SK-N-SH treated with all-trans-retinoic acid at 6 μM for 48 hours (cell line): ENCODE measurements around the gene MAGEA6.
A peak's percentile ranks its signal among the peaks of the same experiment; 100 is the strongest.

Experiments
- ATAC-seq: fragments of 200-7000 bp; cut with Tn5 transposase; 3 replicates; pipeline ENCODE4 v1.9.1; 2020; ENCODE audit warnings: mild to moderate bottlenecking, moderate library complexity
- ARNTL ChIP-seq: fragments of 450-650 bp; formaldehyde crosslinking; IDR thresholded peaks from 2 replicates; pipeline ENCODE4 v1.5.0; 2020; ENCODE audit warnings: low read depth, mild to moderate bottlenecking, moderate library complexity, borderline replicate concordance
- BACH2 ChIP-seq: fragments of 250-450 bp; sonication (Bioruptor Pico); IDR thresholded peaks from 2 replicates; pipeline ENCODE4 v1.9.0; 2021; ENCODE audit warnings: mild to moderate bottlenecking, borderline replicate concordance
- CSDC2 ChIP-seq: fragments of 250-450 bp; sonication (Bioruptor Pico); IDR thresholded peaks from 2 replicates; pipeline ENCODE4 v1.5.0; 2020; ENCODE audit warnings: mild to moderate bottlenecking, moderate library complexity
- ESRRG ChIP-seq: fragments of 250-450 bp; sonication (Bioruptor Pico); IDR thresholded peaks from 2 replicates; pipeline ENCODE4 v1.6.1; 2021; ENCODE audit warnings: mild to moderate bottlenecking
- GLIS3 ChIP-seq: fragments of 250-450 bp; sonication (Bioruptor Pico); IDR thresholded peaks from 2 replicates; pipeline ENCODE4 v1.5.0; 2020; ENCODE audit warnings: mild to moderate bottlenecking, moderate library complexity
- ISL1 ChIP-seq: fragments of 250-450 bp; sonication (Bioruptor Pico); IDR thresholded peaks from 2 replicates; pipeline ENCODE4 v2.1.2; 2022; ENCODE audit warnings: mild to moderate bottlenecking, moderate library complexity
- OSR1 ChIP-seq: fragments of 250-450 bp; sonication (Bioruptor Pico); IDR thresholded peaks from 2 replicates; pipeline ENCODE4 v1.8.0; 2022; ENCODE audit warnings: moderate library complexity, mild to moderate bottlenecking, inconsistent platforms
- PPARA ChIP-seq: fragments of 250-450 bp; sonication (Bioruptor Pico); IDR thresholded peaks from 2 replicates; pipeline ENCODE4 v1.5.0; 2020; ENCODE audit warnings: mild to moderate bottlenecking, borderline replicate concordance
- RARB ChIP-seq: fragments of 250-450 bp; sonication (Bioruptor Pico); IDR thresholded peaks from 2 replicates; pipeline ENCODE4 v1.8.0; 2021; ENCODE audit warnings: mild to moderate bottlenecking, moderate library complexity
- SNAI2 ChIP-seq: fragments of 250-450 bp; sonication (Bioruptor Pico); IDR thresholded peaks from 2 replicates; pipeline ENCODE4 v1.5.0; 2020; ENCODE audit warnings: mild to moderate bottlenecking, moderate library complexity
- TCF4 ChIP-seq: fragments of 250-450 bp; sonication (Bioruptor Pico); IDR thresholded peaks from 2 replicates; pipeline ENCODE4 v1.8.0; 2021; ENCODE audit warnings: mild to moderate bottlenecking, moderate library complexity, borderline replicate concordance
- TOX ChIP-seq: fragments of 250-450 bp; sonication (Bioruptor Pico); IDR thresholded peaks from 2 replicates; pipeline ENCODE4 v1.8.0; 2021; ENCODE audit warnings: mild to moderate bottlenecking, moderate library complexity, borderline replicate concordance
- ZC3H10 ChIP-seq: fragments of 250-450 bp; sonication (Bioruptor Pico); IDR thresholded peaks from 2 replicates; pipeline ENCODE4 v1.5.1; 2021; ENCODE audit warnings: mild to moderate bottlenecking, moderate library complexity
- ZFP3 ChIP-seq: fragments of 250-450 bp; sonication (Bioruptor Pico); IDR thresholded peaks from 2 replicates; pipeline ENCODE4 v1.5.0; 2020; ENCODE audit warnings: mild to moderate bottlenecking, moderate library complexity
- ZFP30 ChIP-seq: fragments of 450-650 bp; formaldehyde crosslinking; IDR thresholded peaks from 2 replicates; pipeline ENCODE4 v1.5.0; 2022; ENCODE audit warnings: mild to moderate bottlenecking, moderate library complexity
- ZNF565 ChIP-seq: fragments of 450-650 bp; formaldehyde crosslinking; conservative IDR thresholded peaks from 2 replicates; pipeline ENCODE4 v1.5.0; 2020; ENCODE audit warnings: low read depth, mild to moderate bottlenecking, moderate library complexity
- ZNF70 ChIP-seq: fragments of 450-650 bp; formaldehyde crosslinking; IDR thresholded peaks from 2 replicates; pipeline ENCODE4 v1.5.0; 2020; ENCODE audit warnings: mild to moderate bottlenecking, moderate library complexity
- ZNF8 ChIP-seq: fragments of 450-650 bp; formaldehyde crosslinking; IDR thresholded peaks from 2 replicates; pipeline ENCODE4 v1.5.0; 2020; ENCODE audit warnings: mild to moderate bottlenecking, moderate library complexity
- TF ChIP-seq, protein P1 (sequence below): fragments of 250-450 bp; sonication (Bioruptor Pico); IDR thresholded peaks from 2 replicates; pipeline ENCODE4 v1.5.0; 2020; ENCODE audit warnings: mild to moderate bottlenecking, moderate library complexity
- TF ChIP-seq, protein P2 (sequence below): fragments of 250-450 bp; sonication (Bioruptor Pico); IDR thresholded peaks from 2 replicates; pipeline ENCODE4 v1.8.0; 2021; ENCODE audit warnings: low read depth, mild to moderate bottlenecking, moderate library complexity, borderline replicate concordance
- TF ChIP-seq, protein P3 (sequence below): fragments of 250-450 bp; sonication (Bioruptor Pico); IDR thresholded peaks from 2 replicates; pipeline ENCODE4 v1.5.1; 2020; ENCODE audit warnings: low read depth, mild to moderate bottlenecking, moderate library complexity
- TF ChIP-seq, protein P4 (sequence below): fragments of 250-450 bp; sonication (Bioruptor Pico); IDR thresholded peaks from 2 replicates; pipeline ENCODE4 v1.8.0; 2020; ENCODE audit warnings: mild to moderate bottlenecking, moderate library complexity, borderline replicate concordance
- TF ChIP-seq, protein P5 (sequence below): fragments of 250-450 bp; sonication (Bioruptor Pico); IDR thresholded peaks from 2 replicates; pipeline ENCODE4 v1.5.1; 2021; ENCODE audit warnings: mild to moderate bottlenecking, moderate library complexity

MAGEA6 gene

DNA sequence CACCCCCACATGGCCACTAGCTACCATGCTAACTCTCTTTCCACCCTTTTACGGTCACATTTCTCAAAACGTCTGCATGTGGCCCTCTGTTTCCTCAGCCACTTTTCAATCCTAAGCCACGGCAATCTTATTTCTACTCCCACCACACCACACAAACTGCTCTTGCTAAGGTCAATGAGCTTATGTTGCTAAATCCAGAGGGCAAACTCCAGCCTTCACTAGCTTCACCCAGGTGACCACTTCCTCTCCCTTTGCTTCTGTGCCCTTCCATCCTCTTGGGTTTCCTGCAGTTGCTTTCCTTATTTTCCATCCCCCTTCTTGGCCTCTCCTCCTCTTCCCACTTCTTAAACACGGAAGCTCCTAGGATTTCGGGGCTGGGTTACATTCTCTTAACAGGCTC, 44.6 kb upstream of the MAGEA6 start:
- TF ChIP-seq TCF4 (CRISPR knock-in tag): no peak
- ATAC-seq: no peak

DNA sequence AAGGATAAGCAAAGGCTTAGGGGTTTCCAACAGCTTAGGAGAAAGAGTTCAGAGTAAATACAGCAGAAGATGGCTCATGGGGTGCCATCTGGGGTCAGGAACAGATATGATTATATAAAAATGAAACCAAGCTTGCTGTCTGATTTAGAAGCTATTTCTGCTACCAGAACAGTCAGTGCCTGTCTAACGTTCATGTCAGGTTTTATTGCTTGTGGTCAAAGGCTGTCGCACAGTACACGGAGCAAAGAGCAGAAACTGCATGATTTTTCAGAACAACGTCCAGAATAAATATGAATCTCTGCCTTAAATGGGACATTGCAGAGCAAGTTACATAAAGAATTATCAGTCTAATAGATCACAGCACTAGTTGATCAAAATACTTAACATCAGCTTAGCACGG, 43.7 kb upstream of the MAGEA6 start:
- TF ChIP-seq PPARA (no peak), SNAI2 (CRISPR knock-in tag) (no peak), CSDC2 (CRISPR knock-in tag) (no peak)
- peak; percentile 17; the same call in 1 of the 3 replicates for ATAC-seq

DNA sequence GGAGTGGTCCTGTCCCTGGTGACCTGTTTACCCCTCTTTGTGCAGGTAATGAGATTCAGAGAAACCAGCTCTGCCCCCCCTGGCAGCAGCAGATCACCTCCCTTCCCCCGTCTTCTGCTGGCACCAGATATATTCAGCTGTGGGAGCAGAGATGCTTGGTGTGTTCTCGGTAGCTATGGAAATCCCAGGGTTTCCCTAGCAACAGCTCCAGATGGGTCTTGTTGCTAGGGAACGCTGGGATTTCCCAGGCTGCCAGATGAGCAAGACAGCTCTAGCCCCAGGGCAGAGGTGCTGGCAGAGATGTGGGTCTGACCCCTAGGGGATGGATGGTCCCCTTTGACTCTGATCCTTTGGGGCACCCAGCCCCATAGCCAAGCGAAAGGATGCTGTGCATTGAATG, 40.9 kb upstream of the MAGEA6 start:
- TF ChIP-seq TCF4 (CRISPR knock-in tag): no peak
- TF ChIP-seq ZFP30 (CRISPR knock-in tag): no peak
- no peak for TF ChIP-seq ISL1 (CRISPR knock-in tag)
- no peak for TF ChIP-seq BACH2 (CRISPR knock-in tag)
- no peak for TF ChIP-seq ESRRG (CRISPR knock-in tag)
- no peak for TF ChIP-seq SNAI2 (CRISPR knock-in tag)
- TF ChIP-seq, protein P1, sequence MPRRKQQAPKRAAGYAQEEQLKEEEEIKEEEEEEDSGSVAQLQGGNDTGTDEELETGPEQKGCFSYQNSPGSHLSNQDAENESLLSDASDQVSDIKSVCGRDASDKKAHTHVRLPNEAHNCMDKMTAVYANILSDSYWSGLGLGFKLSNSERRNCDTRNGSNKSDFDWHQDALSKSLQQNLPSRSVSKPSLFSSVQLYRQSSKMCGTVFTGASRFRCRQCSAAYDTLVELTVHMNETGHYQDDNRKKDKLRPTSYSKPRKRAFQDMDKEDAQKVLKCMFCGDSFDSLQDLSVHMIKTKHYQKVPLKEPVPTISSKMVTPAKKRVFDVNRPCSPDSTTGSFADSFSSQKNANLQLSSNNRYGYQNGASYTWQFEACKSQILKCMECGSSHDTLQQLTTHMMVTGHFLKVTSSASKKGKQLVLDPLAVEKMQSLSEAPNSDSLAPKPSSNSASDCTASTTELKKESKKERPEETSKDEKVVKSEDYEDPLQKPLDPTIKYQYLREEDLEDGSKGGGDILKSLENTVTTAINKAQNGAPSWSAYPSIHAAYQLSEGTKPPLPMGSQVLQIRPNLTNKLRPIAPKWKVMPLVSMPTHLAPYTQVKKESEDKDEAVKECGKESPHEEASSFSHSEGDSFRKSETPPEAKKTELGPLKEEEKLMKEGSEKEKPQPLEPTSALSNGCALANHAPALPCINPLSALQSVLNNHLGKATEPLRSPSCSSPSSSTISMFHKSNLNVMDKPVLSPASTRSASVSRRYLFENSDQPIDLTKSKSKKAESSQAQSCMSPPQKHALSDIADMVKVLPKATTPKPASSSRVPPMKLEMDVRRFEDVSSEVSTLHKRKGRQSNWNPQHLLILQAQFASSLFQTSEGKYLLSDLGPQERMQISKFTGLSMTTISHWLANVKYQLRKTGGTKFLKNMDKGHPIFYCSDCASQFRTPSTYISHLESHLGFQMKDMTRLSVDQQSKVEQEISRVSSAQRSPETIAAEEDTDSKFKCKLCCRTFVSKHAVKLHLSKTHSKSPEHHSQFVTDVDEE (CRISPR knock-in tag): no peak
- TF ChIP-seq, protein P2, sequence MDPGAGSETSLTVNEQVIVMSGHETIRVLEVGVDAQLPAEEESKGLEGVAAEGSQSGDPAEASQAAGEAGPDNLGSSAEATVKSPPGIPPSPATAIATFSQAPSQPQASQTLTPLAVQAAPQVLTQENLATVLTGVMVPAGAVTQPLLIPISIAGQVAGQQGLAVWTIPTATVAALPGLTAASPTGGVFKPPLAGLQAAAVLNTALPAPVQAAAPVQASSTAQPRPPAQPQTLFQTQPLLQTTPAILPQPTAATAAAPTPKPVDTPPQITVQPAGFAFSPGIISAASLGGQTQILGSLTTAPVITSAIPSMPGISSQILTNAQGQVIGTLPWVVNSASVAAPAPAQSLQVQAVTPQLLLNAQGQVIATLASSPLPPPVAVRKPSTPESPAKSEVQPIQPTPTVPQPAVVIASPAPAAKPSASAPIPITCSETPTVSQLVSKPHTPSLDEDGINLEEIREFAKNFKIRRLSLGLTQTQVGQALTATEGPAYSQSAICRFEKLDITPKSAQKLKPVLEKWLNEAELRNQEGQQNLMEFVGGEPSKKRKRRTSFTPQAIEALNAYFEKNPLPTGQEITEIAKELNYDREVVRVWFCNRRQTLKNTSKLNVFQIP (CRISPR knock-in tag): no peak
- TF ChIP-seq TOX (CRISPR knock-in tag): no peak
- TF ChIP-seq ZC3H10: no peak
- TF ChIP-seq, protein P3, sequence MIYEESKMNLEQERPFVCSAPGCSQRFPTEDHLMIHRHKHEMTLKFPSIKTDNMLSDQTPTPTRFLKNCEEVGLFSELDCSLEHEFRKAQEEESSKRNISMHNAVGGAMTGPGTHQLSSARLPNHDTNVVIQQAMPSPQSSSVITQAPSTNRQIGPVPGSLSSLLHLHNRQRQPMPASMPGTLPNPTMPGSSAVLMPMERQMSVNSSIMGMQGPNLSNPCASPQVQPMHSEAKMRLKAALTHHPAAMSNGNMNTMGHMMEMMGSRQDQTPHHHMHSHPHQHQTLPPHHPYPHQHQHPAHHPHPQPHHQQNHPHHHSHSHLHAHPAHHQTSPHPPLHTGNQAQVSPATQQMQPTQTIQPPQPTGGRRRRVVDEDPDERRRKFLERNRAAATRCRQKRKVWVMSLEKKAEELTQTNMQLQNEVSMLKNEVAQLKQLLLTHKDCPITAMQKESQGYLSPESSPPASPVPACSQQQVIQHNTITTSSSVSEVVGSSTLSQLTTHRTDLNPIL (CRISPR knock-in tag): no peak
- TF ChIP-seq ZNF8 (CRISPR knock-in tag): no peak
- TF ChIP-seq ZFP3 (CRISPR knock-in tag): no peak
- TF ChIP-seq, protein P4, sequence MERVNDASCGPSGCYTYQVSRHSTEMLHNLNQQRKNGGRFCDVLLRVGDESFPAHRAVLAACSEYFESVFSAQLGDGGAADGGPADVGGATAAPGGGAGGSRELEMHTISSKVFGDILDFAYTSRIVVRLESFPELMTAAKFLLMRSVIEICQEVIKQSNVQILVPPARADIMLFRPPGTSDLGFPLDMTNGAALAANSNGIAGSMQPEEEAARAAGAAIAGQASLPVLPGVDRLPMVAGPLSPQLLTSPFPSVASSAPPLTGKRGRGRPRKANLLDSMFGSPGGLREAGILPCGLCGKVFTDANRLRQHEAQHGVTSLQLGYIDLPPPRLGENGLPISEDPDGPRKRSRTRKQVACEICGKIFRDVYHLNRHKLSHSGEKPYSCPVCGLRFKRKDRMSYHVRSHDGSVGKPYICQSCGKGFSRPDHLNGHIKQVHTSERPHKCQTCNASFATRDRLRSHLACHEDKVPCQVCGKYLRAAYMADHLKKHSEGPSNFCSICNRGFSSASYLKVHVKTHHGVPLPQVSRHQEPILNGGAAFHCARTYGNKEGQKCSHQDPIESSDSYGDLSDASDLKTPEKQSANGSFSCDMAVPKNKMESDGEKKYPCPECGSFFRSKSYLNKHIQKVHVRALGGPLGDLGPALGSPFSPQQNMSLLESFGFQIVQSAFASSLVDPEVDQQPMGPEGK (CRISPR knock-in tag): no peak
- TF ChIP-seq OSR1 (CRISPR knock-in tag): no peak
- no peak for TF ChIP-seq ARNTL (CRISPR knock-in tag)
- TF ChIP-seq, protein P5, sequence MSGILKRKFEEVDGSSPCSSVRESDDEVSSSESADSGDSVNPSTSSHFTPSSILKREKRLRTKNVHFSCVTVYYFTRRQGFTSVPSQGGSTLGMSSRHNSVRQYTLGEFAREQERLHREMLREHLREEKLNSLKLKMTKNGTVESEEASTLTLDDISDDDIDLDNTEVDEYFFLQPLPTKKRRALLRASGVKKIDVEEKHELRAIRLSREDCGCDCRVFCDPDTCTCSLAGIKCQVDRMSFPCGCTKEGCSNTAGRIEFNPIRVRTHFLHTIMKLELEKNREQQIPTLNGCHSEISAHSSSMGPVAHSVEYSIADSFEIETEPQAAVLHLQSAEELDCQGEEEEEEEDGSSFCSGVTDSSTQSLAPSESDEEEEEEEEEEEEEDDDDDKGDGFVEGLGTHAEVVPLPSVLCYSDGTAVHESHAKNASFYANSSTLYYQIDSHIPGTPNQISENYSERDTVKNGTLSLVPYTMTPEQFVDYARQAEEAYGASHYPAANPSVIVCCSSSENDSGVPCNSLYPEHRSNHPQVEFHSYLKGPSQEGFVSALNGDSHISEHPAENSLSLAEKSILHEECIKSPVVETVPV: no peak
- no peak for TF ChIP-seq PPARA
- no peak for TF ChIP-seq ZNF565 (CRISPR knock-in tag)
- no peak for TF ChIP-seq GLIS3 (CRISPR knock-in tag)
- no peak for ATAC-seq

DNA sequence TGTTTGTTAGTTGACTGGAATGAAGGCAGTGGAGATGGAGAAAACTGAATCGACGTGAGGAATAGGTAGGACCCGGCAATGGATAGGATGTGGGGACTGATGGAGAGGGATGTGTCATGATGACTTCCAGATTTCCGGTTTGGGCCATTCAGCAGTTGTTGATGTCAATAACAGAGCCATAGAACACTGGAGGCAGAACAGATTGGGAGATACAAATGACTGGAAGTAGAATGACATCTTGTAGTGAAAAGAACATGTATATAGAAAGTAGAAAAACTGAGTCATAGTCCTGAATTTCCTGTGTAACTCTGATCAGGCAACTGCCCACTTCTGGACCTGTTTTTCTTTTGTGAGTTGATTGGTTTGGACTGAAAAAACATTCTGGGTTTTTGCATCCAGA, 36.5 kb upstream of the MAGEA6 start:
- peak; percentile 66 for ATAC-seq
- no peak for TF ChIP-seq ZNF565 (CRISPR knock-in tag)
- TF ChIP-seq TOX (CRISPR knock-in tag): no peak
- TF ChIP-seq, protein P3 (CRISPR knock-in tag): no peak
- TF ChIP-seq ZFP3 (CRISPR knock-in tag): no peak
- no peak for TF ChIP-seq TCF4 (CRISPR knock-in tag)
- TF ChIP-seq, protein P4 (CRISPR knock-in tag): no peak
- TF ChIP-seq ARNTL (CRISPR knock-in tag): no peak
- TF ChIP-seq GLIS3 (CRISPR knock-in tag): no peak
- no peak for TF ChIP-seq ESRRG (CRISPR knock-in tag)
- no peak for TF ChIP-seq OSR1 (CRISPR knock-in tag)
- TF ChIP-seq BACH2 (CRISPR knock-in tag): no peak
- TF ChIP-seq ISL1 (CRISPR knock-in tag): no peak
- TF ChIP-seq RARB (CRISPR knock-in tag): no peak
- no peak for TF ChIP-seq ZFP30 (CRISPR knock-in tag)
- no peak for TF ChIP-seq SNAI2 (CRISPR knock-in tag)
- no peak for TF ChIP-seq ZNF70 (CRISPR knock-in tag)
- no peak for TF ChIP-seq PPARA
- TF ChIP-seq, all 23 proteins: peak for 0
